GM19468 (cell line): ENCODE measurements around the gene PDGFD.
A peak's percentile ranks its signal among the peaks of the same experiment; 100 is the strongest.

Source experiments
- ATAC-seq: cut with Tn5 transposase; IDR thresholded peaks from one replicate; pipeline ENCODE4 v1.9.1; 2021; ENCODE audit warnings: mild to moderate bottlenecking, moderate library complexity, moderate number of reproducible peaks; ENCODE audit not compliant: unreplicated experiment; ENCODE audit errors: extremely low read depth

Gene PDGFD

GRCh38 chr11:103867481-103867880 lies 296.5 kb downstream of the PDGFD start:
- ATAC-seq, result no peak

GRCh38 chr11:103863497-103863896 lies 300.4 kb downstream of the PDGFD start:
- ATAC-seq, result no peak

DNA sequence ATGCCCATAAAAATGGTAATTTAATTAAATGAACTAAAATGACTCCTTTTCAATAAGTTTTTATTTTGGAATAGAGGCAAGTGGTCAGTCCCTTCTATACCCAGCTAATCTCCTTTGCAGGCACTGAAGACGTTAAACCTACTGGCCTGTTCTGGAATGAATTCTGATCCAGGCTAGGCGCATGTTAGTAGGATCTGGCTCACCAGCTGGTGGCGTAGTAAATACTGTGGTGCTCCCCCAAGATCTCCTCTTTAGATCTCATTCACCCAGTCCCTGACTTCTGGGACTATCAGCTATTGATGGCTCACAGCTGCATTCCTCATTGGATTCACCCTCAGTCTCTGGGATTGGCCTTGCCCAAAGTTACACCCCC lies 301.2 kb downstream of the PDGFD start:
- no peak for ATAC-seq

GRCh38 chr11:103862094-103862801 lies 301.7 kb downstream of the PDGFD start:
- peak; percentile 50 for ATAC-seq
